T-helper 17 cell (primary cell): ENCODE data around the gene AIM2. TPM values are rescaled to one million over a fixed set of nuclear protein-coding genes. Genes with fewer than 3 reads are reported as not detected.

Source experiments
- ATAC-seq: fragments of 150-1000 bp; cut with Tn5 transposase; 2 replicates; pipeline ENCODE4 v1.10.0; 2021; ENCODE audit warnings: mild to moderate bottlenecking, moderate library complexity
- DNase-seq, 3 donors: peaks; one replicate each; pipeline versions ENCODE4 v3.0.0 to v3.0.0-alpha.2; 2020 to 2021
- H3K9me3 ChIP-seq: one replicate; pipeline ENCODE4 v1.7.0; 2013; ENCODE audit warnings: low read length, mild to moderate bottlenecking; ENCODE audit not compliant: control insufficient read depth, poor library complexity, severe bottlenecking
- H3K27ac Mint-ChIP-seq: one replicate; pipeline ENCODE4 v1.8.0; 2022; ENCODE audit warnings: mild to moderate bottlenecking, moderate library complexity, mixed read lengths
- H3K27me3 Mint-ChIP-seq: one replicate; pipeline ENCODE4 v1.8.0; 2022; ENCODE audit warnings: mixed read lengths
- H3K36me3 Mint-ChIP-seq: one replicate; pipeline ENCODE4 v1.8.0; 2022; ENCODE audit warnings: low read depth, mixed read lengths
- H3K4me1 Mint-ChIP-seq: one replicate; pipeline ENCODE4 v1.8.0; 2022; ENCODE audit warnings: mild to moderate bottlenecking, mixed read lengths
- H3K4me3 Mint-ChIP-seq: one replicate; pipeline ENCODE4 v1.8.0; 2022; ENCODE audit warnings: mild to moderate bottlenecking, moderate library complexity, mixed read lengths
- total RNA-seq, 4 donors: library from RNA in 2 of 4; stranded (reverse) in 2 of 4; gene quantifications; one replicate each; pipeline ENCODE4 v1.2.3 and lab custom pipeline; 2022 to 2026

The AIM2 gene
- total RNA-seq, 2 donors from 2014 or later: 3.4 to 6.0 TPM

- no peak for ATAC-seq
- no peaks in the 10 kb centered on the region for H3K9me3 ChIP-seq
- no peak overlapping the region for H3K4me3 Mint-ChIP-seq
Measured at GRCh38 chr1:159090286-159091179, 14.0 kb upstream of the AIM2 start.

DNA sequence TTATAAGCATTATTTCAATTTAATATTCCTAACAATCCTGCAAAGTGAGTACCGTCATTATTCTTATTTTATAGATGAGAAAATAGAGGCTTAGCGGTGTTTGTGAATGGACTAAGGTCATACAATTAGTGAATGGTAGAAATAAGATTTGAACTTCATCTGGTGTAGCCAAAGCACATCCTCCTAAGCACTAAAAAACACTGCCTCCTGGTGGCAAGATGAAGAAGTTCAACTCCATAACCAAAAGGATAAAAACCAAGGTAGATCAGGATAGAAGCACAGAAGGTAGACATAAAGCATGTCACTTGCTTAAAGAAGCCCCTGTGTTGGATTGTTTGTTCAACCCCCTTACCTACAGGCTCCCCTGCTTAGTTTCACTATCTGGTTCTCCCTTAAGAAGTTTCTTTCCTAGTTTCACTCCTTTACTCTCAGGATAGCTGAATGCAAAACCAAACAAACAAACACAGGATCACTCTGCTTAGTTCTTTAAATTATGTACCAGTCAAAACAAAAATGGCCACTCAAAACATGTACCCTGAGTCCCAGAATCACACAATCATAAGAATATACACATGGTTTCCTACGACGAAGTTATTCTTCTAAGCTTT is 12.7 kb upstream of the AIM2 start:
- Mint-ChIP-seq H3K27me3 (no peaks in the 10 kb centered on the region), H3K27ac (peak overlapping the region; percentile 63), H3K36me3 (no peaks in the 10 kb centered on the region), H3K4me3 (no peak overlapping the region), H3K4me1 (peaks cover 23% of the 10 kb centered on the region)
- peak; percentile 55 for ATAC-seq
- no peak for DNase-seq
- H3K9me3 ChIP-seq: no peaks in the 10 kb centered on the region

More at GRCh38 chr1:159090286-159091179, 14.0 kb upstream of the AIM2 start:
- no peaks in the 10 kb centered on the region for H3K27me3 Mint-ChIP-seq
- H3K27ac Mint-ChIP-seq: peak overlapping the region; percentile 63
- no peaks in the 10 kb centered on the region for H3K36me3 Mint-ChIP-seq
- peaks cover 23% of the 10 kb centered on the region for H3K4me1 Mint-ChIP-seq
- DNase-seq: no peak

DNA sequence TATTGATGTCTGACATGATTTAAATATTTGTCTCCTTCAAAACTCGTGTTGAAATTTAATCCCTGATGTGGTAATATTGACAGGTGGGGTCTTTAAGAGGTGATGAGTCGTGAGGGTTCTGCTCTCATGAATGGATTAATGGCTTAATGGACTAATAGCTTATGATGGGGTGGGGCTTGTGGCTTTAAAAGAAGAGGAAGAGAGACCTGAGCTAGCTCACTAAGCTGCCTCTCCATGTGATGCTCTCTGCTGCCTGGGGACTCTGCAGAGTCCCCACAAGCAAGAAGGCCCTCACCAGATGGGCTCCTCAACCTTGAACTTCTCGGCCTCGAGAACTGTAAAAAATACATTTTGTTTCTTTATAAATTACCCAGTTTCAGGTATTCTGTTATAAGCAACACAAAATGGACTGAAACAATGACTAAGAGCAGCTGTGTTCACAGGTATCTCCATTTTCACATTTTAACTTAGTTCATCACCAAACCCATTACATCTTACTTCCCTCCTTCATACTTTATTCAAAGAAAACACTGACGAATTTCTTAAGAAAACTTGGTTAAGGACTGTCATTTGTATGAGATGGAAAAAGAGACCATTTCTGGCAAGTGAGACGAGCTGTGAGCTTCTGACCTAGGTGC is 12.1 kb upstream of the AIM2 start:
- Mint-ChIP-seq H3K27me3 (no peaks in the 10 kb centered on the region), H3K36me3 (no peaks in the 10 kb centered on the region), H3K27ac (no peak overlapping the region), H3K4me1 (peaks cover 23% of the 10 kb centered on the region), H3K4me3 (no peak overlapping the region)
- ATAC-seq (no peak), DNase-seq (no peak)
- no peaks in the 10 kb centered on the region for H3K9me3 ChIP-seq

- peak overlapping the region; percentile 62 for H3K27ac Mint-ChIP-seq
Measured at GRCh38 chr1:159088050-159088449, 11.5 kb upstream of the AIM2 start.

DNA sequence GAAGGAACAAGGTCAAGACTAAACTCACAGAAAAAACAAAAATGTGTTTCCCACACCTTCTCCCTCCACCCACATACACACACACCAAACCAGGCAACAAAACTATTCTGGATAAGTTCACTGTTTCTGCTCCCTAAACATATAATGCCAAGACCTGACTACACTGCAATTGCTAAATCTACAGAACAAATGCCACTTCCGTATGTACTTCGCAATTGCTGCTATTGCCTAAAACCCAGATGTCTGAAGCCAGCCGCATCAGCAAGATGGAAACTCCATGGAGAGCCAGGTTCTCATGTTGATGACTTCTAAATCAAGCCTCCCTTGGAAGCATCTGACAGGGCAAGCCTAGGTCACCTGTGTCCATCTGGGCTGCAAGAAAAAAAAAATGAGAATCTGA is 8.3 kb upstream of the AIM2 start:
- no peak for ATAC-seq
- DNase-seq: no peak
- no peak overlapping the region for H3K4me3 Mint-ChIP-seq

More at GRCh38 chr1:159088050-159088449, 11.5 kb upstream of the AIM2 start:
- Mint-ChIP-seq H3K27me3 (no peaks in the 10 kb centered on the region), H3K36me3 (no peaks in the 10 kb centered on the region), H3K4me3 (no peak overlapping the region), H3K4me1 (peaks cover 23% of the 10 kb centered on the region)
- H3K9me3 ChIP-seq: no peaks in the 10 kb centered on the region
- DNase-seq: no peak
- no peak for ATAC-seq

DNA sequence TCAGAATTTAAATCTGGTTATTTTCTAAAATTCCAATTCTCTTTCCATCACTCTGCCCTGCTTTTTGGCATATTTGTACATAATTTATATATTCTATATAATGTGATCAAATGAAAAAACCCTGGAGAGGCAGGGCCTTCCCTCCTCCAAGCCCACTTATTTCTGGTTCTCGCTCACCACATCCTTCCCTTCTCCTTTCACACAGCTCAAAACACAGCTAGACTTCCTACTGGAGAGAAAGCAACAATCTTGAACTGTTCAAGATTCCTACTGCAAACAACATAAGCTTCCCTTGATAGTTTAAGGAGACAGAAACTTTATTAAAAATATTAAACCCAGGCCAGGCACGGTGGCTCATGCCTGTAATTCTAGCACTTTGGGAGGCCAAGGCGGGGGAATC is 7.6 kb upstream of the AIM2 start:
- no peaks in the 10 kb centered on the region for H3K9me3 ChIP-seq
- Mint-ChIP-seq H3K27me3 (peaks cover 4% of the 10 kb centered on the region), H3K27ac (no peak overlapping the region), H3K4me3 (no peak overlapping the region), H3K4me1 (peaks cover 8% of the 10 kb centered on the region), H3K36me3 (no peaks in the 10 kb centered on the region)
- no peak for DNase-seq
- no peak for ATAC-seq

More for the DNA sequence above, 8.3 kb upstream of the AIM2 start:
- H3K9me3 ChIP-seq: no peaks in the 10 kb centered on the region
- H3K4me1 Mint-ChIP-seq: peaks cover 14% of the 10 kb centered on the region
- no peak overlapping the region for H3K27ac Mint-ChIP-seq
- no peaks in the 10 kb centered on the region for H3K36me3 Mint-ChIP-seq
- peaks cover 4% of the 10 kb centered on the region for H3K27me3 Mint-ChIP-seq

DNA sequence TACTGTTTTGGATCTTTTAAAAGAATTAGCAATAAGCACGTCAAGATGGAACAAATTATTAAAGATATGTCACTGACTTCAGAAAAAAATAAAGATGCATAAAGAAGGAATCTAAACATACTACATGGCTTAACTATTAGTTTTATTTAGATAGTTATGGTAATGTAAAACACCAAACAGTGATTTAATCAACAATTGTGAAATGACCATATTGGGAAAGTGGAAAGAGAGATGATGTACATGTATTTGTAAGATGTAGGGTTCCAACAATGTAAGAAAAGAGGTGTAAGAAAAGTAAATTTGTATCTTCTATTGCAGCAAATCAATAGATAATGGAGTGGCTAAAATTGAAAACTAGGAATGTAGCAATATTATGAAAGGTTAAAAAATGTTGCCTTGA is 6.4 kb upstream of the AIM2 start:
- no peaks in the 10 kb centered on the region for H3K9me3 ChIP-seq
- Mint-ChIP-seq H3K36me3 (peaks cover 2% of the 10 kb centered on the region), H3K4me3 (no peak overlapping the region), H3K27me3 (peaks cover 4% of the 10 kb centered on the region), H3K27ac (no peak overlapping the region), H3K4me1 (peaks cover 6% of the 10 kb centered on the region)
- no peak for DNase-seq
- ATAC-seq: no peak

- Mint-ChIP-seq H3K4me3 (no peak overlapping the region), H3K4me1 (peaks cover 14% of the 10 kb centered on the region), H3K27me3 (peaks cover 4% of the 10 kb centered on the region), H3K36me3 (peaks cover 5% of the 10 kb centered on the region), H3K27ac (no peak overlapping the region)
- no peak for DNase-seq
- ATAC-seq: no peak
- no peaks in the 10 kb centered on the region for H3K9me3 ChIP-seq
Measured at GRCh38 chr1:159081626-159082025, 5.1 kb upstream of the AIM2 start.

- H3K4me1 Mint-ChIP-seq: peaks cover 23% of the 10 kb centered on the region
- H3K9me3 ChIP-seq: no peaks in the 10 kb centered on the region
- peaks cover 4% of the 10 kb centered on the region for H3K27me3 Mint-ChIP-seq
- DNase-seq (no peak), ATAC-seq (no peak)
- H3K27ac Mint-ChIP-seq: peak overlapping the region; percentile 98
- peaks cover 5% of the 10 kb centered on the region for H3K36me3 Mint-ChIP-seq
- no peak overlapping the region for H3K4me3 Mint-ChIP-seq
Measured at GRCh38 chr1:159079525-159079924, 3.0 kb upstream of the AIM2 start.

DNA sequence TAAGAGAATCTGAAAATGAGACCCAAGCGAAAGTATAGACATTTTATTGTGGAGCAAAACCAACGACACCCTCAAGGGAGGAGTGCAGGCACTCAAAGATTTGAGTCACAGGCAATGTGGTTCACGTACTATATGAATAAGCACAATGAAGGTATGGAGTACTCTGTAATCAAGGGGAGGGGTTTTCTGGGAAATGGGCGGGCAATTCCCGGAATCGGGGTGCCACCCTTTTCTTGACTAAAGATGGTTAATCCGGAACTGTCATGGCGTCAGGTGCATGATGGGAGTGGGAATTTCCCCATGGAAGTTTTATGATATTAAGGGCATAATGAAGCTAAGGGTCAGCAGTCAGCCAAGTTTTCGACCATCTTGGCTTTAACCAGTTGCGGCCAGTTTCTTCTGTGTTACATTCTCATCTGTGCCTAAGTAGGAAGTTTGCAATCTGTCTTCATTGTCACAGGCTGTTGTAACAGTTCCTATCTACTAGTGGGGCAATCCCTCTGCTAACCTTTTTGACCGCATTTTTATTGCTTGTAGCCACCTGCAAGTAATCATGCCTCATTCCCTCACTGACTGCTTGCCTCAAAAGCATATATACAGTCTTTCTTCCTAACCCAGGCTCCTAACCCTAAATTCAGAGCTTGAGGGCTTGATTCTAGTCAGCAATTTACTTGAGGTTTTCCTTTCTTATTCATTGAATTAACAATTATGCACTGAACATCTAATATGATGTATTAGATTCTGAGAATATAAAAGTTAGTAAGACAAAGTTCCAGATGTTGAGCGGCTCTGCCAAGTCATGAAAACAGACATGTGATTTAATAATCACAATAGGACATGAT is 775 bp upstream of the AIM2 start:
- peak; percentile 75 to 91 (median 84) for DNase-seq
- Mint-ChIP-seq H3K4me1 (peaks cover 29% of the 10 kb centered on the region), H3K27me3 (peaks cover under 1% of the 10 kb centered on the region), H3K27ac (peak overlapping the region; percentile 98), H3K4me3 (peak overlapping the region; percentile 91), H3K36me3 (peaks cover 6% of the 10 kb centered on the region)
- peak; percentile 83 for ATAC-seq
- H3K9me3 ChIP-seq: no peaks in the 10 kb centered on the region

DNA sequence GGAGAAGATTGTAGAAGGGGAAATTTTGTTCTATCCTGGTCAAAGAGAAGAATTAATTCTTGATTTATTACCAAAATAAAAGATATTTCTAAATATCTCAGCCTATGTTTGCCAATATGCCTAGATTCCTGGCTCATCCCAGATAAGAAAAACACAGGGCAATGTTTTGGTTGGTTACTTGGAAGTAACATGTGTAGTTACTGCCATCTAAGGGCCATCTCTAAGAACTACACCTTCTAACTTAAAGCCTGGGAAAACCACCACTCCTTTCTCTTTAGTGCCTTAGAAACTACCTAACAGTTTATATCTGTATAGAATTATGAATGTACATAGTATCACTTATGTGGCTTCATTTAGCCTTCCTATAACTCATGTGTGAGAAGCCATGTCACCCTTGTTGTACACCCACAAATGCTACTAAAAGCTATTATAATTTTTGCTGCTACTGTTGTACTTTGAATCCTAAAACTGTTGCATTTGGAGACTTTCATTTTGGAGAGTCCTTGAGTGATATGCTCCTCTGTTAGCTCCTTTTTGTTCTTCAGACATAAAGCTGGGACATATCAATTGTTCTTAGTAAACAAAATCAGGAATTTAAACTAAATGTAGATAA is 4.5 kb downstream of the AIM2 start:
- no peak for DNase-seq
- no peak for ATAC-seq
- Mint-ChIP-seq H3K27ac (peak overlapping the region; percentile 82), H3K27me3 (no peaks in the 10 kb centered on the region), H3K36me3 (peaks cover 5% of the 10 kb centered on the region), H3K4me1 (peaks cover 35% of the 10 kb centered on the region), H3K4me3 (no peak overlapping the region)
- H3K9me3 ChIP-seq: no peaks in the 10 kb centered on the region

- H3K4me3 Mint-ChIP-seq: no peak overlapping the region
- no peak for ATAC-seq
- H3K9me3 ChIP-seq: no peaks in the 10 kb centered on the region
- H3K36me3 Mint-ChIP-seq: peaks cover 2% of the 10 kb centered on the region
- peaks cover 26% of the 10 kb centered on the region for H3K4me1 Mint-ChIP-seq
- peak overlapping the region; percentile 99 for H3K27ac Mint-ChIP-seq
- DNase-seq: no peak
- no peaks in the 10 kb centered on the region for H3K27me3 Mint-ChIP-seq
Measured at GRCh38 chr1:159068886-159069285, 7.7 kb downstream of the AIM2 start.
